Fibroblast of skin of back (primary cell): Measurements from ENCODE around the gene SETBP1.

Source experiments
- DNase-seq: peaks from one replicate; pipeline ENCODE4 v3.0.0-alpha.2; 2013

SETBP1 gene

GRCh38 chr18:44761812-44762211 lies 81.1 kb downstream of the SETBP1 start:
- no peak for DNase-seq

GRCh38 chr18:44763327-44763726 lies 82.6 kb downstream of the SETBP1 start:
- DNase-seq, result no peak

- DNase-seq, result no peak
Observed at GRCh38 chr18:44764863-44765262, 84.2 kb downstream of the SETBP1 start.

GRCh38 chr18:44765456-44765855 lies 84.8 kb downstream of the SETBP1 start:
- no peak for DNase-seq

- DNase-seq, result no peak
Observed at GRCh38 chr18:44766450-44766849, 85.8 kb downstream of the SETBP1 start.

GRCh38 chr18:44767807-44768206 lies 87.1 kb downstream of the SETBP1 start:
- DNase-seq, result no peak

GRCh38 chr18:44770641-44771040 lies 90.0 kb downstream of the SETBP1 start:
- no peak for DNase-seq

- DNase-seq, result no peak
Observed at GRCh38 chr18:44771572-44771955, 90.9 kb downstream of the SETBP1 start.

- DNase-seq, result peak; percentile 73
Observed at GRCh38 chr18:44771956-44772917, 91.5 kb downstream of the SETBP1 start.

- DNase-seq, result no peak
Observed at GRCh38 chr18:44773640-44774155, 93.0 kb downstream of the SETBP1 start.

- DNase-seq, result no peak
Observed at GRCh38 chr18:44774191-44774590, 93.5 kb downstream of the SETBP1 start.

GRCh38 chr18:44777457-44778192 lies 96.9 kb downstream of the SETBP1 start:
- DNase-seq, result no peak

GRCh38 chr18:44778788-44779187 lies 98.1 kb downstream of the SETBP1 start:
- no peak for DNase-seq

GRCh38 chr18:44779753-44780292 lies 99.1 kb downstream of the SETBP1 start:
- DNase-seq, result no peak

- peak; percentile 78 for DNase-seq
Observed at GRCh38 chr18:44781886-44782285, 101.2 kb downstream of the SETBP1 start.

GRCh38 chr18:44782617-44783016 lies 101.9 kb downstream of the SETBP1 start:
- no peak for DNase-seq

- no peak for DNase-seq
Observed at GRCh38 chr18:44783371-44783770, 102.7 kb downstream of the SETBP1 start.

GRCh38 chr18:44786257-44786656 lies 105.6 kb downstream of the SETBP1 start:
- DNase-seq, result no peak

- DNase-seq, result no peak
Observed at GRCh38 chr18:44786688-44787087, 106.0 kb downstream of the SETBP1 start.

GRCh38 chr18:44788334-44788733 lies 107.6 kb downstream of the SETBP1 start:
- DNase-seq, result no peak

GRCh38 chr18:44789710-44790109 lies 109.0 kb downstream of the SETBP1 start:
- peak; percentile 57 for DNase-seq

GRCh38 chr18:44790860-44791259 lies 110.2 kb downstream of the SETBP1 start:
- no peak for DNase-seq

GRCh38 chr18:44791520-44791919 lies 110.8 kb downstream of the SETBP1 start:
- no peak for DNase-seq
